NCI-H69 (cell line): Measurements from ENCODE around the gene RGPD8.
"Not testable (repeated sequence)": the region's sequence is repeated elsewhere in the genome, so short reads cannot be mapped to it uniquely, and the experiment has no call there.

Experiments used
- DNase-seq: peaks from one replicate; lab custom pipeline; 2025; lab: John Stamatoyannopoulos, UW

Gene RGPD8

DNA sequence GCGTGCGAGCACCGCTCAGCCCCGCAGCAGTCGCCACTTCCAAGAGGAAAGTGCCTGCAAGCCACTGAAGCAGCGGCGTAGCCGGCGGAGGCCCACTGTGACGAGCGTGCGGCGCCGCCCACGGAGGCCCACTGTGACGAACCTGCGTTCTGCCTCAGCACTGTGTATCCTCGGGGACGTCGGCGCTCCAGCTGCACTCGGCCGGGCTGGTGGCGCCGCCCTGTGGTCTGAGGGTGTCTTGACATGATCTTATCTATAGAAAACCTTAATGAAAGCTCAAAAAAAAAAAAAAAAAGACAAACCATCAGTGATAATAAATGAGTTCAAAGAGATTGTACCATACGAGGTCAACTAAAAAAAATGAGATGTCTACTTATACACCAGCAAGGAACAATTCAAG lies at the start of gene RGPD8:
Gene RGPD8 (minus strand): TSS at position 166 of the 400 bp plus-strand sequence. CDS start 192 bp downstream, outside the sequence.
- DNase-seq = not testable (repeated sequence)

DNA sequence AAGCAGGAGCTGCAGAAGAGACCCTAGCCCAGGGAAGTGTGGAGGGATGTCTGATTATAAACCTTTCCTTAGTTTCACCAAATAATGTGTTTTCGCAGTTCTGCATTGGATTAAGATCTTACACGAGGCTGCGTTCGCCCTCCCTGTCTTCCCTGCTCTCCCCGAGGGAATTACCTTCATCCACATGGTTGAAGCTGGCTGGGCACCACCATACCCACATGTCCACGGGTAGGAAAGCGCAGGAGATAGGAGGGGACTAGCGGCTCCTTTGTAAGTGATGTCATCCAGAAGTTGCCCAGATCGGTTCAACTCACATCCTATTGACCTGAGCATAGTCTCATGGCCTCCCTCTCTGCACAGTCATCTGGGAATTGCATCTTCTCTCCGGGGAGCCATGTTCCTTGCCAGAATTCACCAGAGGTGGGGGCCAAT lies 49.6 kb upstream of the RGPD8 start:
- DNase-seq = peak; percentile 61

DNA sequence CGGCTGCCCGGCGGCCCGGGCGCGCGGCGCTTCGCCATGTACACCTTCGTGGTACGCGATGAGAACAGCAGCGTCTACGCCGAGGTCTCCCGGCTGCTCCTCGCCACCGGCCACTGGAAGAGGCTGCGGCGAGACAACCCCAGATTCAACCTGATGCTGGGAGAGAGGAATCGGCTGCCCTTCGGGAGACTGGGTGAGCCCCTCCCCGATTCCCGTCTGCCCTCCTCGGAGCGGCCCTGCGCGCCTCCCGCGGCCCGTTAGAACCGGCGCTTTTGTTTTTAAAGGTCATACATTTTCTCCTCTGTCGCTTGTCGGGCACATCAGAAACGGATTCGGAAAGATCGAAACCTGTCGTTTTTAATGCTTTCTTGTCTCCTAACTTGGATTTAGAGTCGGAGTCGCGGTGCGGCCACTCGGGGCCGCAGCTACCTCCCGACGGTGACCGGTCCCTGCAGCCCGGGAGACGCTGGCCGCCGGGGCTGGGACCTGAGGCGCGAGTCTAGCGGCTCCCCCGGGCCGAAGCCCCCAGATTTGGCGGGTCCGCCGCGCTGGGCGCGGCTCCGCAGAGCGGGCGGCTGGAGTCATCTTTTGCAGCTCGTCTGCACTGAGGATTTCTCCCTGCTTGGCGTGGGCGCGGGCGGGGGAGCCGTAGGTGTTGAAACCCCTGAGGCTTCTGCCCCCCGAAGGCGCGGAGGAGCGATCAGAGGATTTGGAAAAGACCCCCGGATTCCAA lies 49.0 kb upstream of the RGPD8 start:
- peak; percentile 64 for DNase-seq

DNA sequence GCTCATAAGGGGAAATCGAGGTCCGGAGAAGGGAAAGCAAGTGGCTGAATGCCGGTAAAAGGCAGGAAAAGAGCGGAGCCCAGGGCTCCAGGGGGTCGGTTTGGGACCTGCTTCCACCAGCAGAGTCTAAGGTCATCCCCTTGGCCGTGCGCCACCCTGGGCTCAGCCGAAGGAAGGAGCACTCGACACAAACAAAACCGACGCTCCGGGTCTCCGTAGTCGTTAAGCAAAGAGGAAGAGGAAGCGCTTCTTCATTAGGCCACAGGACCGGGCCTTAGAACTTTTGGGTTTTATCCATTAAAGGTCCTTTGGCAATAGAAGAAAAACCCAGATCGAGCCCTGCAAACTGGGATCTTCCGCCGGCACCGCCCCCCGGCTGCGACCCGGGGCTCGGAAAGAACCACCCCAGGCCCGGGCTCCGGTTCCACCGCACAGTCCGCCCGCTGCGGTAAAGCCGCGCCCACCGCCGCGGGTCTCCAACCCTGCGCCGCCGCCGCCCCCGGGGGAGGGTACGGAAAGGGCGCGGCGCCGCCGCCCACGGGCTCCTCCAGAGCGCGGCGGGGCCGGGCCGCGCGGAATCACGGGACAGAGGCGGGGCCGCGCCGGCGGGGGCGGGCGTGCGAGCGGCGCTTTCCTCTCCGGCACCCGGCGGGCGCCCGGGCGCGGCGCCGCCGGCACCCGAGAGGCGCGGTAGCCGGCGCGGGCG lies 48.2 kb upstream of the RGPD8 start, which contains the start of gene TTL:
Gene TTL (plus strand): TSS at position 629 of the 706 bp plus-strand sequence. CDS start 189 bp downstream, outside the sequence.
- peak; percentile 86 for DNase-seq

DNA sequence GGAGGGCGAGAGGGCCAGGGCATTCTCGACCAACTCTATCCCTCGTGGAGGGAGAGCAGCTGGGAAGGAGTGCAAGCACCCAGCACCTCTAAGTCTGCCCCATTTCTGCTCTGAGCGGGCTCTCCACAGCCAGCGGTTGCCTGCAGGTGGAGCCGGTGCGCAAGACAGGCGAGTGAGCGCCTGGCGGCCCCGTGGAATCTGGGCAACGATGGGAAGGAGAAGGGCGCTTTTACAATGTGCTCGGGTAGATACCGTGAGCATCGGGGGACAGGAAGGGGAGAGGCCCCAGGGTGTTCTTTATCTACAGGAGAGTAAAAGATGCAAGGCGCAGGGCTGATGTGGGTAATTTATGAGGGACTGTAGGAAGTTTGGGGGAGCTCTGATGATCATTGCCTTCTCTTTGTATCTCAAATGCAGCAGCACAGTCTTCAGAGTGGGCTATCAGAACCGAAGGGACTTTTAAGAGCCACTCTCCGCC lies 47.6 kb upstream of the RGPD8 start:
- DNase-seq = peak; percentile 82

DNA sequence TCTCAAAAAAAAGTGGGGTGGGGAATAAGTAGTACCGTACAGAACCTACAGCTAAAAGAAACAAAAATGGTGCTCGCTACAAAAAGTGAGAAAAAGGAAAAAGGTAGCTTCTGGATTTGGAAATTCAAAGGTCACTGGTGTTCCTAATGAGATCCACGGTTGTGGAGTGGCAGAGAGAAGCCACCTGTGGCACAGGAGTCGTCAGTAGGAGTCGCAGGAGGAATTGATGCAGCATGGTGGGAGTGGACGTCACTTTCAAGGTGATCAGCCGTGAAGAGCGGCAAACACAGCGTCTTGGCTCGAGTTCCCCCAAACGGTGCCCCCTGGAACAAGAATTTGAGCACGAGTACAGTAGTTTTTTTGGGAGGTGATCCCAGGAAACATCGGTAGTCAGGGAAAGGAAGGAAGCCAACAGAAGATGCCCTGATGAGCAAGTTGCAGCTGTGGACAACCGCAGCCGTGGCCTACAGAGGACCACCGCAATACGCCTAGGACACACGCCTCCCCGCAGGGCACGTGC lies 47.1 kb upstream of the RGPD8 start:
- DNase-seq = peak; percentile 33

DNA sequence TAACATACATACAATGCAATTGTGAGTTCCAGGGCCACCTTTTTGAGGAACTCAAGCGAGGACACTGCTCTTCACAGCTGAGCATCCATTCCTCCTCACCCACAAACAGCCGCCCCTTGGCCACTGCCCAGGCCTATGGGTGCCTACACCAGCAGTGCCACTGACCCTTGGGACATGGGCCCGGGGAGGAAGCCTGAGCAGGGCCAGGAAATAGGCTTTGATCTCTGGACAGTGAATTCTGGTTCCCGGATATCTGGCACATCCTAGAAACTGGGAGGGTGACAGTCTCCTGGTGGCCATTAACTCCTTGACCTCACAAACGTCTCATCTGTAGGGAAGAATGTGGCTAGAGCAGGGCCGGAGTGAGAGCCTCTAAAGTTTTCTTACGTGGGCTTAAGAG lies 43.0 kb upstream of the RGPD8 start:
- DNase-seq = no peak

DNA sequence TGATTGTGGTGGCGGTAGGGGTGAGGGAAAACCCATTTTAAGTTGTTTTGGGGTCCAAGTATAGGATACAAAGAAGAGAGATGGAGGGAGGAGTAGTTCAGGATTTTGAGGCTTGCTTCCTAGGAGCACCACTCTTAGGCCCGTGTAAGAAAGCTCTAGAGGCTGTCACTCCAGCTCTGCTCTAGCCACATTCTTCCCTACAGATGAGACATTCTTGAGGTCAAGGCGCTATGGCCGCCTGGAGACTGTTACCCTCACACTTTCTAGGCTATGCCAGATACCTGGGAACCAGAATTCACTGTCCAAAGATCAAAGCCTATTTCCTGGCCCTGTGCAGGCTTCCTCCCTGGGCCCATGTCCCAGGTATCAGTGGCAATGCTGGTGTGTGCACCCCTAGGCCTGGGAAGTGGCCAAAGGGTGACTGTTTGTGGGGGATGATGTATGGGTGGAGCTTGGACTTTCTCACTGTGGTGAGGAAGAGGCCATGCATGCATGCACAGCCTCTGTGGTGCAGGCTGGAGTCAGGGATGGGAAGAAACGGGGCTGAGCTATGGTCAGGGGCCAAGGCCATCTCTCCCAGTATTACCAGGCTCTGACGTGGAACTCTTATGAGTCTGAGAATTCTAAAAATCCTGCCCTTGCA lies 41.5 kb upstream of the RGPD8 start:
- DNase-seq = no peak

DNA sequence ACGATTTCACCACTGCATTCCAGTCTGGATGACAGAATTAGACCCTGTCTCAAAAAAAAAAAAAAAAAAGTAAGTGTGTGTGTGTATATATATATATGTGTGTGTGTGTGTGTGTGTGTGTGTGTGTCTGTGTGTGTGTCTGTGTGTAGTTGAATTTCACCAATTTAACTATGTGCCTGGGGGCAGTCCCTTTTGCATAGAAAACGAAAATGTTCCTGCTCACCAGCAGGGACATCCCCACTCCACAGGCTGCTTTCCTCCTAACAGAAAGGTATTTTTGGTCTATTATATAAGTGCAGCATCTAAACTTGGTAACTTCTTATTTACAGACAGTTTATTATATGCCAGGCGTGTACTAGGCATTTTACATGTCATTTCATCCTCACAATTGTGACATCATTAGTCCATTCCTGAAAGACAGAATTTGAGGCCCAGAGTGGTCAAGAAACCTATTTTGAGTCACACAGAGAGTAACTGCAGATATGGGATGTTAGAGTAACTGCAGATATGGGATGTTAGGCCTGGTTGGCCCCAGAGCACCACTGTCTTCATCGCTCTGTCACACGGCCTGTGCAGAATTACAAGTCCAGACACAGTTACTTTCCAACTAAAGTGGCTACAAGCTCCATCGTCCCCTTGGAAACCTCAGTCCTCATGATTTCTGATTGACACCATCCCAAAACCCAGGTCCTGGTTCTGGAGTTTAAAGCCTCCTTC lies 39.3 kb upstream of the RGPD8 start:
- DNase-seq = no peak

DNA sequence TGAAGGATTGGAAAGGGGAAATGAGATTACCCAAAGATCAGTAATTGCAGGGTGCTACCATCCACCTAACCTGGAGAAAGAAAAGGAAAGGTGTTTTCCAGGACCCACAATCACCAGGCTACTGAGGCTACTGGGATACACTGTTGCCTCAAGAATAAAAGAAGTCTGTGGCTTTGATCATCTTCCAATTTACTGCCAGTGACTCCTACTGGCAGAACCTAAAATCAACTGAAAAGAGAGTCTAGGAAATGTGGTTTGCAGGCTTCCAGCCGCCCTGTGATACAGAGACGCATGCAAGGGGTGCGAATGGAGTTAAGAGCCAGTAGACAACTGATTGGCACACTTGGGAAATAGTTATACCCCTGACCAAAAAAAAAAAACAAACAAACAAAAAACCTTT lies 31.9 kb upstream of the RGPD8 start:
- no peak for DNase-seq

DNA sequence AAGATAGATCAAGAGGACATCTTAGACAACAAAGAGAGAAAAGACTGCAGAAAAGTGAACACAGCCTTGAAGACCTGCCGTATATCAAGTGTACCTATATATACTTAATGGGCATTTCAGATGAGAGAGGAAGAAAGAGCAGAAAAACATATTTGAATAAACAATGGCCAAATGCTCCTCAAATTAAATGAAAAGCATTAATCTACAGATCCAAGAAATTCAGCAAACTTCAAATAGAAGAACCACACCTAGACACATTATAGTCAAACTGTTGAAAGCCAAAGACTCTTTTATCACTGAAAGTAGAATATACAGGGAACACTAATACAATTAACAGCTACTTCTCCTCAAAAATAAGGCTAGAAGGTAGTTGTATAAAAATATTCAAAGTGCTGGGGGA lies 29.8 kb upstream of the RGPD8 start:
- DNase-seq = no peak

DNA sequence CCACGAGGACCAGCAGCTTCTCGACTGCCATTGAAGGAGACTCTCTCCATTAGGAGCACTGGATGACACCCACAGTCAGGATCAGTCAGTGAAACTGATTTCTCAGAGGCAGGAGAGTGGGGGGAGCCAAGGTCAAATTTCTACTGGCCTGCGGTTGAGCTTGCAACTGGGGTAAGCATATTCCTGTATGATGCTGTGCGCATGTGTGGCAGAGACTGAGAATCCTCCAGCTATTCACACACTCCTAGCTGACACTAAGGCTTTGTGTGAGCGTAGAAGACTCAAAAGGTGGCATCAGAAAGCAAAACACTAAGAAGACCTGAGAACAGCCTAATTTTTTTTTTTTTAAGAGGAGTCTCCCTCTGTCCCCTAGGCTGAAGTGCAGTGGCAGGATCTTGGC lies 28.7 kb upstream of the RGPD8 start:
- no peak for DNase-seq

DNA sequence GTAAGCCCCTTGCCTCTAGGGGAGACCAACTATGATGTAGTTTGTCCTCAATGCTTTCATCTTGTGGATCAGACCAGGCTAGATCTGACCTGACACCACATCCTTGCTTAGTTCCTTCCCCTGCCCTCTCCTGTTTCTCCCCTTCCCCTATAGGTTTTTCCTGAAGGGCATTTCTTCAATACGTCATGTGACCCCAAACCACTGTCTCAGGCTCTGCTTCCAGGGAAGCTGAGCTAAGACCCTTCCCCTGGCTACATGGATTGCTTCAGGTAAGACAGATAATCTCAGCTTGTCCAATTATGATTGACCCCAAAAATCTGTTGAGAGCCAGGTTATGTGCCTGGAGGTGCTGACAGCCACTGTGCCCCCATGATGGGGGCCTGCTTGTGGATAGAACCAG lies 25.9 kb upstream of the RGPD8 start:
- no peak for DNase-seq

DNA sequence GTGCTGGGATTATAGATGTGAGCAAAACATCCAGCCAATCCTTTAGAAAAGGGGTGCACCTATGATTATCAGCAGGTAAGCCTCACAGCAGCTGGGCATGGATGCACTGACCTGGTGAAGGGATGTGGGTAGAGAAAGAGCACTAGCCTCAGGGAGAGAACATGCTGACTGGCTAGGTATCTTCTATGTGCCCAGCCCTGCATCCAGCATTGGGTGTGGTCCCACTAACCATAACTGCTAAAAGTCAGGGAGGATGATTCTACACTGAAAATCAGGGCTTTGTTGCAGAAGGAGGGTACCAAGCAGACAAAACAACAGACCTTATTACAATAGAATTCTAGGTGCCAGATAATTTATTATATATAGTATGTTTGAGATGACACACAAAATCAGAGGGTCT lies 21.1 kb upstream of the RGPD8 start:
- no peak for DNase-seq

DNA sequence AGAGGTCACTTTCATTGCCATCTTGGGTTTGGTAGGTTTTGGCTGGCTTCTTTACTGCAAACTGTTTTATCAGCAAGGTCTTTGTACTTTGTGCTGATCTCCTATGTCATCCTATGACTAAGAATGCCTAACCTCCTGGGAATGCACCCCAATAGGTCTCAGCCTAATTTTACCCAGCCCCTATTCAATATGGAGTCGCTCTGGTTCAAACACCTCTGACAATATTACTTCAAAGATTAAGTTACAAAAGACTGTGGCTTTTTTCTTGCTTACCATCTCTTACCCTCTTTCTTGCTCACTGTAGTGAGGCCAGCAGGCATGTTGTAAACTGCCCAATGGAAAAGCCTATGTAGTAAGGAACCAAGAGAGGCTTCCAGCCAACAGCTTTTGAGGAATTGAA lies 17.9 kb upstream of the RGPD8 start:
- DNase-seq = no peak

DNA sequence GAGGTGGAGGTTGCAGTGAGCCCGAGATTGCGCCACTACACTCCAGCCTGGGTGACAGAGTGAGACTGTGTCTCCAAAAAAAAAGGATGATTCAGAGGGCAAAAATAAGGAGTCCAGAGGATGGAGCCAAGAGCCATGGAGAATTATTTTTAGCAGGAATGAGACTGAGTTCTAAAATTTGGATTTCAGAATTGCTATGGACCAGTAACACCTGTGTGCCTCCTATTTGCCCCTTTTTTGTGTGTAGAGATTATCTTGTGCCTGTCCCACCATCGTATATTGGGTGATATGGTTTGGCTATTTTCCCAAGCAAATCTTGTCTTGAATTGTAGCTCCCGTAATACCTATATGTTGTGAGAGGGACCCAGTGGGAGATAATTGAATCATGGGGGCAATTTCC lies 16.4 kb upstream of the RGPD8 start:
- no peak for DNase-seq

DNA sequence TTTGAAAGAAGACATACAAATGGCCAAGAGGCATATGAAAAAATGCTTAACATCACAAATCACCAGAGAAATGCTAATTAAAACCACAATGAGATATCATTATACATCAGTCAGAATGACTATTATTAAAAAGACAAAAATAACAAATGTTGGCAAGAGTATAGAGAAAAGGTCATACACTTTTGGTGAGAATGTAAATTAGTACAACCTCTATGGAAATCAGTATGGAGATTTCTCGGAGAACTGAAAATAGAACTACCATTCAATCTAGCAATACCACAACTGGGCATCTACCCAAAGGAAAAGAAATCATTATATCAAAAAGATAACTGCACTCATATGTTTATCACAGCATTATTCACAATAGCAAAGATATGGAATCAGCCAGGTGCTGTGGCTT lies 10.8 kb upstream of the RGPD8 start:
- not testable (repeated sequence) for DNase-seq

DNA sequence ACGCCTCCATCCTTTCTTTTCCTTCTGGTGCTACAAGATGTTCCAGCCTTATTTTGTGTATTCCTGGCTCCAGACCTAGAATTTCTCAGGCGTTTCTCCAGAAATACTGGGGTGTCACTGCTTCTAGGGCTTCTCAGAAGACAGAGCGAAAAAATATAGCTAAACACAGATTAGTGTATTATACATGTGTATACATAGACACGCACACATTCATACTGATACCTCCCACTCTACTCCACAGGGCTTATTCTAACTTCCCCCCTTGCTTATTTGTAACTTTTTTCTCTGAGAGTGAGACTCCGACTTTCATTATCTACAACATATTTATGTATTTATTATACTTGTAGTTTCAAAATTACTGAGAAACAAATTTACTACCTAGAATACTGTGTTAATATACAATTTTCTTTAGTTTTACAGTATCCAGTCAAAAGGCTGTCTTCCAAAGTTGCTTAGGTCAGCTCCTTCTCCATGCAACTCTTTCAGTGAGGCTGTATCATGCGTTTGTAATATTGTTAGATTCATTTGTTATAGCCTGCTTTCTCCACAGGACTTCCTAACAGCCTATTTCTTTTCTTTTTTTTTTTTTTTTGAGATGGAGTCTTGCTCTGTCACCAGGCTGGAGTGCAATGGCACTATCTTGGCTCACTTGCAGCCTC lies 5.3 kb upstream of the RGPD8 start:
- not testable (repeated sequence) for DNase-seq

DNA sequence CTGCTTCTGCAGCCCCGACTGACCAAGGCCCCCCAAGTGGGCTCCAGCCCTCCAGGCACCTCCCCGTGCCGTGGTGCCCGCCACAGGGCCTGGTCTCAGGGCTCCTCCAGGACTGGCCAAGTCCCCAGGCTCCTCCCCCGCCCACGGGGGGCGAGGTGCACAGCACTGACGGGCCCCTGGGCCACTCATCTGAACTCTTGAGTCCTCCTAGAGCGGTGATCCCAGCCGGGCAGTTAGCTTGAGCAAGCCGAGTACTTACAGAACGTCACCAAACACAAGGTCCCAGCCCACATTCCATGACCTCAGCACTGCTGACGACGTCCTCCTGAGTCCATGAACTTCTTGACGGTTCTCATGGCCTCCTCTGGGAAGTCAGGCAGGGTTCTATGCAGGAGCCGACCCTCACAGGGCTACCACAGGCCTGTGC lies 4.0 kb upstream of the RGPD8 start:
- not testable (repeated sequence) for DNase-seq

DNA sequence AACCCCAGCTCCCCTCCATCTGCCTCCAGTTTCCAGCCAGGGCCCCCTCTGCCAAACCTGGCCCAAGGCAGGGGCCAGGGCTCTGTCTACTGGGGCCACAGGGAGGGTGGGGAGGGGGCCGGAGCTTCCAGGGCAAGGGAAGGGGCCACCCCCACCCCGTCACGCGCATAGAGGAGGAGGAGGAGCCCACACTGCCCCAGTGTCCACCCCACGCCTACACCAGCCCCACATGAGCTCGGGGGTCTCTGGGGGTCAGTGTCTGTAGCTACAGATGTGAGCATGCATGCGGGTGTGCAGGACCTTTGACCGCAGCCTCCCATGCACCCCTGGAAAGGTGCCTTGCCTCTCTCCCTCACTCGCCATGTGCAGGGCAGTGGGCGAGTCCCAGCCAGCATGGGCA lies 3.5 kb upstream of the RGPD8 start:
- not testable (repeated sequence) for DNase-seq

DNA sequence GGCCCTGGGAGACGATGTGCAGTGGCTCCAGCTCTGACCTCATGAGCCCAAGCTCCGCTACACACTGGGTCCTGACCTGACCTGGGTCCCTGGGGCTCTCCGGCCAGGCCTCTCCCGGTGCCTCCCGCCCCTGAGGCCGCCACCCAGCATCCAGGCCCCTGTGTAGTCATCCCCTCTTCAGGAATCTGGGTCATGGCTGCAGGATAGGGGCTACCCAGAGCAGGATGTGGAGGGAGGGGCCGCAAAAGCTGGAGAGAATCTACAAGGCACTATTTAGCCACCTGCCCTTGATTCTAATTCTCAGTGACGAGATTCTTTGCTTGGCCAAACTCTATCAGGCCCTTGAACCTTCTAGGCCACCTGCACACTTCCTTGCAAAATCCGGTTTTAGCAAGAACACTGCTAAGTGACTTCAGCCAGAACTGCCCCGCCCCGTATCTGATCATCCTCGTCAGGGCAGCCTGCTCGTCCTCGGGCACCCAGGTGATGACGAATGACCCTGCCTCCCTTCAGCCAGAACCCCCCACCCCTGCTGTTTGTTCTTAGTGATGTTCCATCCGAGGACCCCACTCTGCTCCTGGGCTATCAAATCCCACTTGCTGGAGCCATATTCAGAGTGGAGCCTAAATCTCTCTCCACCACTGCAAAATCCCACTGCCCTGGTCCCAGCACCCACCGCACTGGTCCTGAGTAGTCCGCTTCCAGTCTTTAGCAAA lies 2.4 kb upstream of the RGPD8 start:
- not testable (repeated sequence) for DNase-seq
